GM18951 (cell line): ENCODE measurements around the gene ZNF682.

Source experiments
- POLR2A ChIP-seq: IDR thresholded peaks from 4 replicates; pipeline ENCODE4 v1.6.1; 2011; ENCODE audit warnings: mild to moderate bottlenecking; ENCODE audit not compliant: insufficient read length, insufficient read depth; ENCODE audit errors: extremely low read depth
- in situ Hi-C: fragments of 300-500 bp; cut with MboI; formaldehyde crosslinking; loops from one replicate; pipeline ENCODE4 v1.12.0; 2022; ENCODE audit warnings: low sequenced_read_pairs, mixed read lengths, inconsistent platforms; ENCODE audit not compliant: unreplicated experiment

ZNF682 gene

GRCh38 chr19:19956434-19957075, 82.8 kb downstream of the ZNF682 start:
- in situ Hi-C loops = loop anchor here (25.0 kb wide), 1 partner anchor 419 kb away; the partner anchor contains the start of genes CILP2 and YJEFN3
- TF ChIP-seq POLR2A = no peak

DNA sequence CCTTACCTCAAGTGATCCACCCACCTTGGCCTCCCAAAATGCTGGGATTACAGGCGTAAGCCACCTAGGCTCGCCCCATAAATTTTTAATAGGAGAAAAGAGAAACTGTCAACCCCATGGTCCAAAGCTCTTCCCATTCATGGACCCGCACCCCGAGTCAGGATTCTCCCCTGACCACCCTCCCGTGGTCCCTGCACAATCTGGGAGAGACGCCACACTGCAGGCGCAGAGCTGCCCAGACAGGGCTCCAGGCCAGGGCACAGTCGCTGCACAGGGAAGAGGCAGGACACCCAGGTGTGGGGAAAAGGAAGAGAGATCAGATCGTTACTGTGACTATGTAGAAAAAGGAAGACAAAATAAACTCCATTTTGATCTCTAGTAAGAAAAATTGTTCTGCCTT, 84.1 kb downstream of the ZNF682 start:
- no peak for TF ChIP-seq POLR2A
- in situ Hi-C loops = loop anchor here (25.0 kb wide), 1 partner anchor 418 kb away; the partner anchor contains the start of genes CILP2 and YJEFN3
